ENCODE data around the gene TMUB2.

GRCh38 chr17:44197980-44198720, 11.4 kb downstream of the TMUB2 start:
- TF ChIP-seq CTCF (IDR thresholded peaks at IDR 0.05 in 2 of 3, conservative IDR thresholded peaks at IDR 0.05 in 1 of 3; ENCODE audit: borderline replicate concordance in 1 of 3, insufficient read depth in 1 of 3, low read depth in 2 of 3, low read length in 2 of 3) (peak in 2 of 3 experiments; percentile 26 to 55; a peak in 3 of 6 replicates), SRF (IDR thresholded peaks at IDR 0.05; ENCODE audit: low read depth) (no peak), EZH2phosphoT487 (IDR thresholded peaks at IDR 0.05; ENCODE audit: borderline replicate concordance) (no peak), CEBPB (IDR thresholded peaks at IDR 0.05; ENCODE audit: low read depth) (no peak), EGR1 (IDR thresholded peaks at IDR 0.05; ENCODE audit: low read depth) (peak; percentile 81), RAD21 (IDR thresholded peaks at IDR 0.05; ENCODE audit: low read depth) (peak; percentile 61)
